ENCODE data around the gene KCP.

Gene KCP

GRCh38 chr7:128893251-128894100, 17.0 kb downstream of the KCP start:
- no peaks in the 10 kb centered on the region for H3K36me3 ChIP-seq (ENCODE audit: insufficient read depth, low read length)
- H3K27me3 ChIP-seq (ENCODE audit: insufficient read depth, low read length, poor library complexity, severe bottlenecking): no peaks in the 10 kb centered on the region
- no peaks in the 10 kb centered on the region for H3K79me2 ChIP-seq (ENCODE audit: insufficient read depth, low read length)
- no peak overlapping the region for H2AFZ ChIP-seq (ENCODE audit: low read length)
- H3K4me1 ChIP-seq (ENCODE audit: insufficient read depth, low read length, poor library complexity, severe bottlenecking): no peaks in the 10 kb centered on the region
- no peak overlapping the region for H3K4me2 ChIP-seq (ENCODE audit: low read depth, low read length, poor library complexity, severe bottlenecking)
- H3K9me3 ChIP-seq (ENCODE audit: insufficient read depth, low read depth, low read length): no peaks in the 10 kb centered on the region
- no peaks in the 10 kb centered on the region for H3K9me2 ChIP-seq (replicated peaks; ENCODE audit: low read depth, low read length)
- H4K20me1 ChIP-seq (ENCODE audit: insufficient read depth, low read length, poor library complexity, severe bottlenecking): no peaks in the 10 kb centered on the region
- H3K9ac ChIP-seq (ENCODE audit: low read depth, low read length, poor library complexity, severe bottlenecking): no peak overlapping the region
- H3K4me3 ChIP-seq (ENCODE audit: low read length, poor library complexity, severe bottlenecking): no peak overlapping the region
- H3F3A ChIP-seq (ENCODE audit: low read depth): no peaks in the 10 kb centered on the region
- TF ChIP-seq CTCF (conservative IDR thresholded peaks at IDR 0.05; ENCODE audit: low read length) (no peak), EZH2phosphoT487 (IDR thresholded peaks at IDR 0.05; ENCODE audit: borderline replicate concordance) (no peak)

GRCh38 chr7:128892521-128893250, 17.8 kb downstream of the KCP start:
- no peak overlapping the region for H2AFZ ChIP-seq (ENCODE audit: low read length)
- H3K4me3 ChIP-seq (ENCODE audit: low read length, poor library complexity, severe bottlenecking): no peak overlapping the region
- H4K20me1 ChIP-seq (ENCODE audit: insufficient read depth, low read length, poor library complexity, severe bottlenecking): no peaks in the 10 kb centered on the region
- no peaks in the 10 kb centered on the region for H3K36me3 ChIP-seq (ENCODE audit: insufficient read depth, low read length)
- no peaks in the 10 kb centered on the region for H3F3A ChIP-seq (ENCODE audit: low read depth)
- no peaks in the 10 kb centered on the region for H3K9me3 ChIP-seq (ENCODE audit: insufficient read depth, low read depth, low read length)
- no peak overlapping the region for H3K9ac ChIP-seq (ENCODE audit: low read depth, low read length, poor library complexity, severe bottlenecking)
- H3K9me2 ChIP-seq (replicated peaks; ENCODE audit: low read depth, low read length): no peaks in the 10 kb centered on the region
- no peak overlapping the region for H3K4me2 ChIP-seq (ENCODE audit: low read depth, low read length, poor library complexity, severe bottlenecking)
- H3K27me3 ChIP-seq (ENCODE audit: insufficient read depth, low read length, poor library complexity, severe bottlenecking): no peaks in the 10 kb centered on the region
- TF ChIP-seq EZH2phosphoT487 (IDR thresholded peaks at IDR 0.05; ENCODE audit: borderline replicate concordance): no peak
- TF ChIP-seq CTCF (conservative IDR thresholded peaks at IDR 0.05; ENCODE audit: low read length): no peak
- no peaks in the 10 kb centered on the region for H3K79me2 ChIP-seq (ENCODE audit: insufficient read depth, low read length)
- H3K4me1 ChIP-seq (ENCODE audit: insufficient read depth, low read length, poor library complexity, severe bottlenecking): no peaks in the 10 kb centered on the region

GRCh38 chr7:128891942-128892269, 18.6 kb downstream of the KCP start:
- Histone ChIP-seq H3F3A (ENCODE audit: low read depth) (no peaks in the 10 kb centered on the region), H3K9ac (ENCODE audit: low read depth, low read length, poor library complexity, severe bottlenecking) (no peak overlapping the region), H3K4me3 (ENCODE audit: low read length, poor library complexity, severe bottlenecking) (no peak overlapping the region), H4K20me1 (ENCODE audit: insufficient read depth, low read length, poor library complexity, severe bottlenecking) (no peaks in the 10 kb centered on the region), H3K79me2 (ENCODE audit: insufficient read depth, low read length) (no peaks in the 10 kb centered on the region), H3K4me2 (ENCODE audit: low read depth, low read length, poor library complexity, severe bottlenecking) (no peak overlapping the region), H3K9me2 (replicated peaks; ENCODE audit: low read depth, low read length) (no peaks in the 10 kb centered on the region), H2AFZ (ENCODE audit: low read length) (no peak overlapping the region), H3K36me3 (ENCODE audit: insufficient read depth, low read length) (no peaks in the 10 kb centered on the region), H3K27me3 (ENCODE audit: insufficient read depth, low read length, poor library complexity, severe bottlenecking) (no peaks in the 10 kb centered on the region), H3K4me1 (ENCODE audit: insufficient read depth, low read length, poor library complexity, severe bottlenecking) (no peaks in the 10 kb centered on the region), H3K9me3 (ENCODE audit: insufficient read depth, low read depth, low read length) (no peaks in the 10 kb centered on the region)
- TF ChIP-seq CTCF (conservative IDR thresholded peaks at IDR 0.05; ENCODE audit: low read length) (no peak), EZH2phosphoT487 (IDR thresholded peaks at IDR 0.05; ENCODE audit: borderline replicate concordance) (no peak)
